ENCODE results near the gene RNASE12.
A peak's percentile ranks its signal among the peaks of the same experiment; 100 is the strongest.

The RNASE12 gene, protein sequence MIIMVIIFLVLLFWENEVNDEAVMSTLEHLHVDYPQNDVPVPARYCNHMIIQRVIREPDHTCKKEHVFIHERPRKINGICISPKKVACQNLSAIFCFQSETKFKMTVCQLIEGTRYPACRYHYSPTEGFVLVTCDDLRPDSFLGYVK

DNA sequence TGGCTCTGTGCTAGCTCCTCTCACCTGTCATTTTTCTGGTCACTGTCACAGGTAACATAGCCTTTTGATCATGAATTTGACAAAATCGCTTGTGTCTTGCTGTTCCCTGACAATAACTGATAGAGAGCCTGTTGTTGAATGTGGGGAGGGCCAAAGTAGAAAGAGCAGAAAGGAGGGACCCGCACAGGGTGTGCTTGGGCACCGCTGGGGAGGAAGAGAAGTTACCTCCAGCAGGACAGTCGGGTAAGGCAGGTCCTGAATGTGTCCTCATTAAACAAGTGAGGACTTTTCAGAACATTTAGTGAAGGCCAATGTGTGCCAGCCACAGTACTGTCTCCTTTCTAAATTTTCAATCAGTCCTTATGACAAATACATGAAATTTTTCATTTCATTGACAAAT lies at the start of gene RNASE12:
Gene RNASE12 (minus strand): TSS at position 142 of the 400 bp plus-strand sequence. CDS start 653 bp downstream, outside the sequence.
- no peak for DNase-seq (ENCODE audit: low spot score)
- TF ChIP-seq, protein P1, sequence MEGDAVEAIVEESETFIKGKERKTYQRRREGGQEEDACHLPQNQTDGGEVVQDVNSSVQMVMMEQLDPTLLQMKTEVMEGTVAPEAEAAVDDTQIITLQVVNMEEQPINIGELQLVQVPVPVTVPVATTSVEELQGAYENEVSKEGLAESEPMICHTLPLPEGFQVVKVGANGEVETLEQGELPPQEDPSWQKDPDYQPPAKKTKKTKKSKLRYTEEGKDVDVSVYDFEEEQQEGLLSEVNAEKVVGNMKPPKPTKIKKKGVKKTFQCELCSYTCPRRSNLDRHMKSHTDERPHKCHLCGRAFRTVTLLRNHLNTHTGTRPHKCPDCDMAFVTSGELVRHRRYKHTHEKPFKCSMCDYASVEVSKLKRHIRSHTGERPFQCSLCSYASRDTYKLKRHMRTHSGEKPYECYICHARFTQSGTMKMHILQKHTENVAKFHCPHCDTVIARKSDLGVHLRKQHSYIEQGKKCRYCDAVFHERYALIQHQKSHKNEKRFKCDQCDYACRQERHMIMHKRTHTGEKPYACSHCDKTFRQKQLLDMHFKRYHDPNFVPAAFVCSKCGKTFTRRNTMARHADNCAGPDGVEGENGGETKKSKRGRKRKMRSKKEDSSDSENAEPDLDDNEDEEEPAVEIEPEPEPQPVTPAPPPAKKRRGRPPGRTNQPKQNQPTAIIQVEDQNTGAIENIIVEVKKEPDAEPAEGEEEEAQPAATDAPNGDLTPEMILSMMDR (conservative IDR thresholded peaks at IDR 0.05; ENCODE audit: low read depth): no peak
- ChIA-PET POLR2A (ENCODE audit: low non-redundant PET) (no interaction called here), CTCF (interaction anchor here (0.6 to 0.7 kb wide), 2 partner anchors 105 to 121 kb away, joined by 3 read pairs; no protein-coding TSS in a partner anchor)
- H3K27ac ChIP-seq: no peak within 1 kb of the TSS

DNA sequence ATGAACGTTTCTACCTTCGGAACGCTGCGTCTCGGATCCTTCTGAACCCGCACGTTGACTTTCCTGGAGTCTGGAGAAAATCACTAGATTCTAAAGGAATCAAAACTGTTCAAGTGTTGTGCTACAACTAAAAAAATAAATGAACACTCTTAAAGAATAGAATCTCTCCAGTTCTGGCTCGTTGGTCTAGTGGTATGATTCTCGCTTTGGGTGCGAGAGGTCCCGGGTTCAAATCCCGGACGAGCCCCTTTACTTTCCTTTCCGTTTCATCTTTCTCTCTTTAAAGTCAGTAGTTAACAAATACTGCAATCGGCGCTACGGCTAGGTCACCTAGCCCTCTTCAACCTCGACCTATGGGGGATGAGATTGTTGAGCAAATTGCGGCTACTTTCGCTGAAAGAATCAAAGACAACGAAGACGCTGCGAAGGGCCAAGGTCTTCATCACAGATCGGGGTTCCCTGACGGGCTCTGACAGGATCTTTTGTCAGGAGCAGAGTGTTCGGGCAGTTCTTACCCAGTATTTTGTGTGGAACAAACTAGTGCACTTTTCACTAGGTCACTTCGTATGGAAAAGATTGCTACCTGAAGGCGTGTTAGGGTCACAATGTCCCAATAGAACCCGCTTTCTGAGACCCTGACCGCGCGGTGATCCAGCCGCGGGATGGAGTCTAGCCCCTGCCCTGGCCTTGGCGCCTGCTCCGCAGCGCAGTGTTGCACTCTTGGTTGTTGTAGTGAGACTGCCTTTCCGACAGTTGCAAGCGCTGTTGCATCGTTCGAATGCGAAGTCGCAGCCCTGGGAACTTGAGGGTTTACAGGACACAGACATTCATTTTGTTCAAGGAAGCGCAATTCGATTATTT lies 41.9 kb upstream of the RNASE12 start:
- TF ChIP-seq, protein P1 (conservative IDR thresholded peaks at IDR 0.05; ENCODE audit: low read depth): no peak
- no peak overlapping the region for H3K27ac ChIP-seq
- POLR2A ChIA-PET (ENCODE audit: low non-redundant PET): no interaction called here
- CTCF ChIA-PET: interaction anchor here (0.7 to 2.2 kb wide), 4 partner anchors 20 to 306 kb away, joined by 3 to 9 read pairs (median 5); no protein-coding TSS in a partner anchor
- peak; percentile 83 for DNase-seq (ENCODE audit: low spot score)

DNA sequence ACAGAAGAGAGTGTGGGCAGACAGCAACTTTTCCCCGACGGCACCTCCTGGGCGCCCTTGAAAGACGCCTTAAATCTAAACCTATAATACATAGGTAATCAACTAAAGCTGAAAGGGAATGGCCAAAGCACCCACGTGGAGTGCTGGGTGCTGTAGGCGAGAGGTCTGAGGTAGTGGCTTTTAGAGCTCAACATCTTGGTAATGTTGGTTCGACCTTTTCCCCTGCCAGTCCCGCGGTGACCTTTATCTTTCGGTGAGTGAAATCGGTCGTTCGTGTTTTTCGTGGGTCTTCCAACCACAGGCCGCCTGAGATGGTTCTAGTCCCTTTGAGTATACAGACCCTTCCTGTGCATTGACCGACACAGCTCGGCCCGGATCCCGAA lies 41.3 kb upstream of the RNASE12 start:
- H3K27ac ChIP-seq: no peak overlapping the region
- ChIA-PET POLR2A (ENCODE audit: low non-redundant PET) (interaction anchor here (1.1 kb wide), 1 partner anchor 52 kb away, joined by 3 read pairs; the partner anchor contains the start of gene RNASE4), CTCF (interaction anchor here (0.6 to 2.2 kb wide), 6 partner anchors 20 to 305 kb away, joined by 3 to 9 read pairs (median 4); no protein-coding TSS in a partner anchor)
- DNase-seq (ENCODE audit: low spot score): no peak
- TF ChIP-seq, protein P1 (conservative IDR thresholded peaks at IDR 0.05; ENCODE audit: low read depth): no peak

DNA sequence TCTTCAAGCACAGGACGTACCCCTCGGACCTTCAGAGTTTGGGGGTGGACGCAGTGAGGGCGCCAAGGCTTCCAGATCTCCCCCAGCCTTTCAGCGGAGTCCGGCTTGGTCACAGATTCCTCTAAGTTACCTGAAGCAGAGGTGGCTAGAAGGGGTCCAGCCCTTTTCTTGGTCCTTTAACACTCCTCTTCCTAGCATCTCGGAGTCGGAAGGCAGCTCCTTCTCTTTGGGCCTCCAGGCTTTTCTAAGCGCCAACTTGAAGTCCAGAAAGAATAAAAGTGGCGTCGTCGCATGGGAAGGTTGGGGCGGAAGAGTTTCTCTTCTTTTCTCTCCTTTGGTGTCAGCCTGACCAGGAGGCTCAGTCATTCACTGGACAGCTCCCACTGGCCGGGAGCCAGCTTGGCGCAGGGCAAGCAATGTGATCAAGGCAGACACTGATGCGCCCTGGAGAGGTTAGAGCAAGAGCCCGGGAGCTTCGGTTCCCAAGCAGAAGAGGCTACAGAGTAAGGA lies 40.8 kb upstream of the RNASE12 start:
- ChIA-PET CTCF (interaction anchor here (0.5 to 2.2 kb wide), 7 partner anchors 19 to 305 kb away, joined by 3 to 9 read pairs (median 4); no protein-coding TSS in a partner anchor), POLR2A (ENCODE audit: low non-redundant PET) (interaction anchor here (1.1 kb wide), 1 partner anchor 53 kb away, joined by 3 read pairs; the partner anchor contains the start of gene RNASE4)
- H3K27ac ChIP-seq: no peak overlapping the region
- no peak for DNase-seq (ENCODE audit: low spot score)
- TF ChIP-seq, protein P1 (conservative IDR thresholded peaks at IDR 0.05; ENCODE audit: low read depth): no peak

DNA sequence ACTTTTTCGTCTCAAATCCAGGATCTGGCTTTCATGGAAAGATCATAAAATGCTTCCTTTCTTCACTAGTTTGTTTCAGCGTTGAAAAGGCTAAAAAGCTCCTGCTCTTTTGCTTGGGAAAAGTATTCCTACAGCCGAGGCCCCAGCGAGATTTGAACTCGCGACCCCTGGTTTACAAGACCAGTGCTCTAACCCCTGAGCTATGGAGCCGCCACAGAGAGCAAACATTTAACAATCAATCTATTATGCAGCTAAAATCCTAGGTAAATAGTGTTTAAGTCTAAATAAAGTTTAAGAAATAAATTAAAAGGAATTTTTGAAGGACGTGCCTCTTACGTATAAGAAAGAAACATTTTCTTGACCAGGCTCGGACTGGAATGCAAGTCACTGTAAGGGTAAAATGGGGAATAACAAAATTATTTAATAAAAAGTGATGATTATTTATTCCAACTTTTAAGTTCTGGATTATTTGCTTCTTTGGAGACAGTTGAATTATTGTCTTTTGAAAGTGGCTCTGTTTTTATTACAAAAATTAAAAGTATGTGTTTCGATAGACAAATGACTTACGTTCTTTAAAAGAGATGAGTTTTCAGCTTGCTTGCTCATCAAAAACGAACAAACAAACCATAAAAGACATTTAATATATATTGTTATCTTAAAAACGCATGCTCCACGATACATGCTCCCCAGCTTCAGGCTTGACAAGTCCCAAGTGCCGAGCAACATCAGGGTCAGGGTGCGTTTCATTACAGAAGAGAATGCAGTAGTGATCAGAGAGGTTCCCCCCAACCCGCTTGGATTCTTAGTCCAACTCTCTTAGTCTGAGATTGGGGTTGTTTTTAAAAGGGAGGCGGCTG lies 40.1 kb upstream of the RNASE12 start:
- ChIA-PET CTCF (interaction anchor here (0.5 to 2.2 kb wide), 6 partner anchors 18 to 304 kb away, joined by 3 to 9 read pairs (median 4); no protein-coding TSS in a partner anchor), POLR2A (ENCODE audit: low non-redundant PET) (interaction anchor here (1.1 kb wide), 1 partner anchor 53 kb away, joined by 3 read pairs; the partner anchor contains the start of gene RNASE4)
- TF ChIP-seq, protein P1 (conservative IDR thresholded peaks at IDR 0.05; ENCODE audit: low read depth): no peak
- H3K27ac ChIP-seq: no peak overlapping the region
- DNase-seq (ENCODE audit: low spot score): no peak
